ENCODE measurements around the gene CPNE6.
A peak's percentile ranks its signal among the peaks of the same experiment; 100 is the strongest.

The CPNE6 gene

GRCh38 chr14:24106672-24107271, 35.4 kb downstream of the CPNE6 start:
- no peak overlapping the region for H3K27ac ChIP-seq

GRCh38 chr14:24108336-24108874, 37.0 kb downstream of the CPNE6 start:
- TF ChIP-seq ZFX (IDR thresholded peaks at IDR 0.05; ENCODE audit: borderline replicate concordance) = no peak
- no peak for TF ChIP-seq CTCF (IDR thresholded peaks at IDR 0.05)
- H3K27ac ChIP-seq = peak overlapping the region; percentile 33; the same call in 1 of the 2 replicates

More at GRCh38 chr14:24106672-24107271, 35.4 kb downstream of the CPNE6 start:
- TF ChIP-seq ZFX (IDR thresholded peaks at IDR 0.05; ENCODE audit: borderline replicate concordance) (no peak), CTCF (IDR thresholded peaks at IDR 0.05) (no peak)

- TF ChIP-seq CTCF (IDR thresholded peaks at IDR 0.05) (no peak), ZFX (IDR thresholded peaks at IDR 0.05; ENCODE audit: borderline replicate concordance) (no peak)
- no peak overlapping the region for H3K27ac ChIP-seq
These were observed 38.7 kb downstream of the CPNE6 start for GRCh38 chr14:24110060-24110459.

- no peak for TF ChIP-seq ZFX (IDR thresholded peaks at IDR 0.05; ENCODE audit: borderline replicate concordance)
- H3K27ac ChIP-seq = peak overlapping the region; percentile 6; the same call in 1 of the 2 replicates
These were observed 39.2 kb downstream of the CPNE6 start for GRCh38 chr14:24110523-24110922.

- H3K27ac ChIP-seq = peak overlapping the region; percentile 99
These were observed 42.0 kb downstream of the CPNE6 start for GRCh38 chr14:24113379-24113800.

GRCh38 chr14:24113801-24114531, 42.6 kb downstream of the CPNE6 start:
- peak overlapping the region; percentile 99 for H3K27ac ChIP-seq
- no peak for TF ChIP-seq CTCF (IDR thresholded peaks at IDR 0.05)
- no peak for TF ChIP-seq ZFX (IDR thresholded peaks at IDR 0.05; ENCODE audit: borderline replicate concordance)

More at GRCh38 chr14:24113379-24113800, 42.0 kb downstream of the CPNE6 start:
- TF ChIP-seq ZFX (IDR thresholded peaks at IDR 0.05; ENCODE audit: borderline replicate concordance) (no peak), CTCF (IDR thresholded peaks at IDR 0.05) (no peak)

GRCh38 chr14:24114532-24115421, 43.4 kb downstream of the CPNE6 start, which contains the start of the genes DCAF11 and NRL:
Gene DCAF11, plus strand, starts transcription at chr14:24114777. Its CDS starts 818 bp downstream, at chr14:24115595.
Gene NRL, minus strand, starts transcription at chr14:24114949. Its CDS starts 32,101 bp downstream, at chr14:24082848.
- no peak for TF ChIP-seq CTCF (IDR thresholded peaks at IDR 0.05)
- H3K27ac ChIP-seq = peak within 1 kb of the TSS; percentile 99
